SK-N-MC (cell line): ENCODE results near the gene TSR3.

Source experiments
- DNase-seq: peaks from one replicate; pipeline ENCODE4 v3.0.0-alpha.2; 2011; ENCODE audit warnings: low read depth, low spot score
- H3K27ac ChIP-seq: fragments of 200-600 bp; sonication (generic); 2 replicates; pipeline ENCODE4 v1.5.1; 2016; ENCODE audit warnings: mixed run types
- H3K36me3 ChIP-seq: fragments of 200-600 bp; sonication (generic); 2 replicates; pipeline ENCODE4 v1.6.1; 2017; ENCODE audit warnings: antibody characterized with exemption, low read length, mixed read lengths; ENCODE audit not compliant: insufficient read depth
- H3K4me3 ChIP-seq: fragments of 200-600 bp; sonication (generic); 2 replicates; pipeline ENCODE4 v1.5.1; 2016
- H3K9ac ChIP-seq: fragments of 200-600 bp; sonication (generic); 2 replicates; pipeline ENCODE4 v1.8.0; 2017; ENCODE audit warnings: mixed run types, mixed read lengths; ENCODE audit not compliant: insufficient read length
- H3K9me3 ChIP-seq: fragments of 200-600 bp; sonication (generic); 2 replicates; pipeline ENCODE4 v1.6.1; 2017; ENCODE audit warnings: low read depth, mild to moderate bottlenecking, antibody characterized with exemption, low read length, moderate library complexity, mixed read lengths
- EZH2 ChIP-seq: fragments of 200-600 bp; sonication (generic); IDR thresholded peaks from one replicate; pipeline ENCODE4 v1.6.1; 2017; ENCODE audit warnings: antibody characterized with exemption
- FOXP2 ChIP-seq: optimal IDR thresholded peaks from 2 replicates; pipeline ENCODE3; 2011; ENCODE audit warnings: mild to moderate bottlenecking, moderate library complexity; ENCODE audit not compliant: insufficient read depth; ENCODE audit errors: extremely low read length, control extremely low read depth
- POLR2AphosphoS5 ChIP-seq: IDR thresholded peaks from 2 replicates; pipeline ENCODE4 v1.6.1; 2012; ENCODE audit warnings: mild to moderate bottlenecking, low read depth, low read length, borderline replicate concordance

The TSR3 gene

DNA sequence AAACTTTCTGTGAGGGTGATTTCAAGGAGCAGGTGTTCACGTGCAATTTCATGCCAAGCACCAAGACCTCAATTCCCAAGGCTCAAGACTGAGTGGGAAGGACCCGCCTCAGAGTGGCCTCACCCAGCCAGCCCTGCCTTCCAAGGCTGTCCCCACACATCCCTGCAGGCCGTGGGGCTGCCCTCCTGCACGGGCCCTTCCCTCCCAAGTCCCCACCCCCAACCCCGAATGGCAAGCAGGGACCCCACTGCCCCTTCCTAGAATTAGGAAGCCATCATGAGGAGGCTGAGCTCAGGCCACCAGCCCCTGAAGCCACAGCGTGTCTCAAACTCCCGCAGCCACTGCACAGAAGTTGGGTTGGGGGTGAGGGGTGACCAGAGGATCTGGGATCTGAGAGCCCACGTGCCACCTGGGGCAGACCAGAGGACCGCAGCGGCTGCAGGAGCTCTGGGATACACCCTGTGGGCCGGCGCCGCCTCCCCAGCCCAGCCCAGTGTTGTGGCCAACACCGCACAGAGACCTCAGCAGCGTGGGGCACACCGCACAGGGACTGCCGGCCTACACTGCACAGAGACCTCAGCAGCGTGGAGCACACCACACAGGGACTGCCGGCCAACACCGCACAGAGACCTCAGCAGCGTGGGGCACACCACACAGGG lies 20.7 kb upstream of the TSR3 start:
- Histone ChIP-seq H3K9ac (no peak overlapping the region), H3K27ac (no peak overlapping the region), H3K9me3 (no peaks in the 10 kb centered on the region), H3K36me3 (no peaks in the 10 kb centered on the region; the same call in 1 of the 2 replicates), H3K4me3 (no peak overlapping the region)
- no peak for DNase-seq
- no peak for TF ChIP-seq EZH2
- no peak for TF ChIP-seq POLR2AphosphoS5
- no peak for TF ChIP-seq FOXP2

DNA sequence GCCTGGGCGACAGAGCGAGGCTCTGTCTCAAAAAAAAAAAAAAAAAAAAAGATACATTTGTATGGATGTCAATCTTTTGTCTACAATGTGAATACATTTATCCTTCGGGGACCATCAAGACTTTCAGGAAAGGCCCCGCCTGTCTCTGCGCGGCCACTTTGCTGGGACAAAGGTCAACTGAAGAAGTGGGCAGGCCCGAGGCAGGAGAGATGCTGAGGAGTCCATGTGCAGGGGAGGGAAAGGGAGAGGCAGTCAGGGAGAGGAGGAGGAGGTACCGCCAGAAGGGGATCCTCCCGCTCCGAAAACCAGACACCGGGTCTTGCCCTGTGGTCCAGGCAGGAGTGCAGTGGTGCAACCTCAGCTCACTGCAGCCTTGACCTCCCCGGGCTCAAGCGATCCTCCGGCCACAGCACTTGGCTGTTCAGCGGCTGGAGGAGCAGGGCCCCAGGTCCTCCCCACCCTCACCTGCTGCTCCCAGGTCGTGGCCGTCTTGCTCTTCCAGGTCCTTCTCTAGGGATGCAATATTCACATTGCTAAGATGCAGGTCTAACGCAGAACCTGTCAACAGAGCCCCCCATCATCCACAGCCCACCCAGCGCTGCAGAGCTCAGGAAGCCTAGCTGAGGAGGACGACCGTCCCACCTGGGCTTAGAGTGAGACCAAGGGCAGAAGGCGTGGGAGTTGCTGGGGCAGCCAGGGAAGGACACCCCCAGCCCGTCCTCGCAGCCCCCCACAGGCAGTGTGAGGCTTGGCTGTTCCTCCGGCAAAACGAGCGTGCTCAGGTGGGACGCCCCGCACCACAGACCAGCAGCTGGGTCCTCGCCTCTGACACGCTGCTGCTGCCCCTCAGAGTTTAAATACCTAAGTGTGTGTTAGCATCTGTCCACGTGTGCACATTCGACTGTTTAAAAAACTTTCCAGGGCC lies 19.6 kb upstream of the TSR3 start:
- Histone ChIP-seq H3K27ac (no peak overlapping the region), H3K9me3 (no peaks in the 10 kb centered on the region), H3K36me3 (no peaks in the 10 kb centered on the region; the same call in 1 of the 2 replicates), H3K4me3 (no peak overlapping the region), H3K9ac (no peak overlapping the region)
- DNase-seq, result no peak
- TF ChIP-seq EZH2 (no peak), POLR2AphosphoS5 (peak; percentile 12; the same call in 1 of the 2 replicates)

DNA sequence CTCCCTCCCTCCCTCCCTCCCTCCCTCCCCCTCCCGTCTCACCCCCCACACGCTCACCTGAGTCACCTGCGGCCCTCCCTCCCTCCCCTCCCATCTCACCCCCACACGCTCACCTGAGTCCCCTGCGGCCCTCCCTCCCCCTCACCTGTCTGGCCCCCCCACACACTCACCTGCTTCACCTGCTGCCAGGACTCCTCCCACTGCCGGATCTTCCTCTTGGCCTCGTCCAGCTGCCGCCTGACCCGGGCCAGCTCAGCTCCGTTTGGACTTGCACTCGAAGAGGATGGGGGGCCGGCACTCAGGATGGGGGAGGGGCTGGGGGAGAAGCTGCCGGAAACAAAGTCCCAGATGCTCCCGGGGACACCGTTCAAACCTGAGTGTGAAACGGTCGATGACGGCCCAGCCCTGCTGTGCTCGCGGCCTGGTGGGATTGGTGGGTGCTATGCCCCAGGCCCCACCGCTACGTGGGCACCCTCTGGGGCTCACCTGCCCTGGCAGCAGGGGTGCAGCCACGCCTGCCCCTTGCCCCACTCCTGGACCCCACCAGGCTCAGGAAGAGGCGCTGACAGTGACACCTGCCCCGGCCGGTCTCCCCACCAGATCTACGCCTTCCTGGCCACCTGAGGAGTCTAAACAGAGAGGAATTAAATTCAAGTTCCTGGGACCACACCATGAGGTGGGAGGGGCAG lies 16.0 kb upstream of the TSR3 start:
- Histone ChIP-seq H3K9ac (no peak overlapping the region), H3K4me3 (no peak overlapping the region), H3K36me3 (peaks cover 32% of the 10 kb centered on the region; the same call in 1 of the 2 replicates), H3K9me3 (no peaks in the 10 kb centered on the region), H3K27ac (no peak overlapping the region)
- no peak for TF ChIP-seq EZH2
- no peak for TF ChIP-seq FOXP2
- no peak for TF ChIP-seq POLR2AphosphoS5
- DNase-seq, result no peak

DNA sequence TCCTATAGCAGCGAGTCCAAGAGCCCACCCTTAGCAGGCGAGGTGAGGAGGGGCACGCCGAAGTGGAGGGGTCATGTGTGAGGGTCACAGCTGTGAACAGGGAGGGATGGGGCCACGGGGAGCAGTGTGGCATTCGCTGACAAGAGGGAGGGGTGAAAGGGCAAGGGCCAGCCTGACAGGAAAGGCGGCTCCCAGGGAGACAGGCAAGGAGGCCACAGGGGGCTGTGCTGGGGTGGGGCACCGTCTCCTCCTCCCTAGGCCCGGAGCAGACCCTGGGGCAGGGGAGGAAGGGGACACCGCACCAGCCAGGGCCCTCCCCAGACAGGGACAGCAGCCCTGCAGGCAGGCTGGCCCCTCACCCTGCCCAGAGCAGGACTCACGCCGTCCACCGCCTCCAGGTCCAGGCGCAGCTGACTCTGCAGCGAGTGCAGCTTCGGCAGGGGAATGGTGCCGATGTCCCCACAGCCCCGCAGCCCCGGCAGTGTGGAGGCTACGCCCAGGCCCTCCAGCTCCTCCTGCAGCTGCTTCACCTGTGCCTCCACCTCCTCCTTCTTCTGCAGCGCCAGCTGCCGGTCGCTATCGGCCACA lies 15.1 kb upstream of the TSR3 start:
- Histone ChIP-seq H3K36me3 (peaks cover 36% of the 10 kb centered on the region; the same call in 1 of the 2 replicates), H3K4me3 (no peak overlapping the region), H3K9ac (no peak overlapping the region), H3K27ac (no peak overlapping the region), H3K9me3 (no peaks in the 10 kb centered on the region)
- TF ChIP-seq FOXP2, result no peak
- no peak for TF ChIP-seq POLR2AphosphoS5
- TF ChIP-seq EZH2, result no peak
- DNase-seq, result no peak

DNA sequence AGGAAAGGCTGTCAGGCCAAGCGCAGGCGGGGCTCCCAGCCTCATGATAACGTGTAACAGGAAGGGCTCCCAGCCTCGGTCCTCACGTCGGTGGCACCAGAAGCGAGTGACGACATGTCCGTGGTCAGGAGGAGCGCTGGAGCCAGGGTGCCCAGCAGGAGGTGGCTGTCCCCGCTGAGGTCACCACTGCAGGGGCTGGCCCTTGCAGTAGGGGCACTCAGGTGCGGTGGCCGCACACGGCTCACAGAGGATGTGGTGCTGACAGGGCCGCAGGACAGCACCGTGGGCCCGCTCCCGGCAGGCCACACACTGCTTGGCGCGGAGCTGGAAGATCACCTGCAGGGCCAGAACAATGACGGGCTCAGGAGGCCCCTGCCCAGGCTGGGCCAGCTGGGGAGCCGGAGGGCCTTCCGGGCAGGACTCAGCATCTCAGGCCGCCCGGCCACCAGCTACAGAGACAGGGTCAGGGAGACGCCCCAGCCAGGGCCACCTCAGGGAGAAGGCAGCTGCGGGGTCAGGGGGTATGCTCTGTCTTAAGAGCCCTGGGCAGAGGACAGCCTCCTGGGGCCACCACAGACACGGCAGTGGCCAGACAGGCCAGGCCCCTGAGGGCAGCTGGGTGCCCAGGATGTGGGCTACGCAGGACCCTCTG lies 14.5 kb upstream of the TSR3 start:
- H3K36me3 ChIP-seq, result peaks cover 36% of the 10 kb centered on the region; the same call in 1 of the 2 replicates
- H3K4me3 ChIP-seq, result no peak overlapping the region
- H3K9me3 ChIP-seq, result no peaks in the 10 kb centered on the region
- H3K27ac ChIP-seq, result no peak overlapping the region
- H3K9ac ChIP-seq, result no peak overlapping the region
- no peak for DNase-seq
- TF ChIP-seq FOXP2 (no peak), POLR2AphosphoS5 (no peak), EZH2 (no peak)

DNA sequence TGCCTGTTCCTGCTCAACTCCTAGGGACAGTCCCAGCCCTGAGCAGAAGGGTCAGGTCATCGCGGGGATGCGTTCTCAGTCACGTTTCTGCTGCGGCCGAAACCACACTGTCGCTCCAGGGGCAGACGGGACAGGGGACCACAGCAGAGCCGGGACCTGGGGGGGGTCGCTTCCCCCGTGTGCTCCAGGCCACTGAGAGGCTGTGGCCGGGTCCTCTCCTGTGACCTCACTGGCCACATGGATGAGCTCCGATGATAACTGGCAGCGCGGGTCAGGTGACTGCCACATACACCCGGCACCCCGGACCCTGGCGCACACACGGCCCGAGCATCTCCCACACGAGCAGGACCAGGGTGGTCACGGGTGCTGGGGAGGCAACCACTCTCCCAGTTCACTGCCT lies 12.8 kb upstream of the TSR3 start:
- H3K27ac ChIP-seq, result no peak overlapping the region
- peaks cover 39% of the 10 kb centered on the region; the same call in 1 of the 2 replicates for H3K36me3 ChIP-seq
- DNase-seq, result no peak
- no peak for TF ChIP-seq POLR2AphosphoS5
- no peak for TF ChIP-seq FOXP2
- H3K9ac ChIP-seq, result no peak overlapping the region
- H3K9me3 ChIP-seq, result no peaks in the 10 kb centered on the region
- no peak overlapping the region for H3K4me3 ChIP-seq

DNA sequence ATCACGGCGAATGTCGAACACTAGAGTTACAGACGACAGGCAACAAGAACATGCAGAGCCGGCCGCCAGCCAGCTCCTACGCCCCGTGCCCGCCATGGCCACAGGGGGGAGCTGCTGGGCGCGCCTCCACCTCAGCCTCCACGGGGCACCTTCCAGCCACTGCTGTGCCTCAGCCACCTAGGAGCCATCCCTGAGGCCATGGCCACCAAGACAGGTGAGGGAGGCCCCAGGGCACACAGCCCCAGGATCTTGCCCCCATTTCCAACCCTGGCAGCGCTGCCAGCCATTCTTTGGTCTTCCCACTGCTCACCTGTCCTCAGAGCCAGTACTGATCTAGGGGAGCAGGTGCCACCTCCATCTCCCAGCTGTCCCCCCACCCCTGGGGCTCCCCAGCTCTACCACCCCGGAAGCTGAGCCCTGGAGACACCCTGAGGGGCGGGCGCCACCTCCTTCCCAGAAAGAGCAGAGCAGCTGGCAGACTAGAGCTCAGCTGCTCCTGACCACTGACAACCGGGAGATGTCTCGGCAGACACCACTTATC lies 11.9 kb upstream of the TSR3 start:
- H3K36me3 ChIP-seq, result peaks cover 39% of the 10 kb centered on the region; the same call in 1 of the 2 replicates
- no peak overlapping the region for H3K9ac ChIP-seq
- no peak overlapping the region for H3K27ac ChIP-seq
- H3K9me3 ChIP-seq, result no peaks in the 10 kb centered on the region
- TF ChIP-seq EZH2 (no peak), POLR2AphosphoS5 (no peak), FOXP2 (no peak)
- no peak for DNase-seq
- H3K4me3 ChIP-seq, result no peak overlapping the region

DNA sequence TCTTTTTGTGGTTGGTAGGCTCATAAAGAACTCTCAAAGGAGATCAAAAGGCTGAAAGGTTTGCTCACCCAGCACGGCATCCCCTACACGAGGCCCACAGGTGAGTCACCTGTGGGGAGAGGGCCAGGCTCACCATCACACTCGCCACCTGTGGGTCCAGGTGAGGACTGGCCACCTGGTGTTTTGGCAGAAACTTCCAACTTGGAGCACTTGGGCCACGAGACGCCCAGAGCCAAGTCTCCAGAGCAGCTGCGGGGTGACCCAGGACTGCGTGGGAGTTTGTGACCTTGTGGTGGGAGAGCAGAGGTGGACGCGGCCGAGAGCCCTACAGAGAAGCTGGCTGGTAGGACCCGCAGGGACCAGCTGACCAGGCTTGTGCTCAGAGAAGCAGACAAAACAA lies 11.1 kb upstream of the TSR3 start:
- no peaks in the 10 kb centered on the region for H3K9me3 ChIP-seq
- H3K36me3 ChIP-seq, result peaks cover 39% of the 10 kb centered on the region; the same call in 1 of the 2 replicates
- H3K27ac ChIP-seq, result no peak overlapping the region
- no peak overlapping the region for H3K4me3 ChIP-seq
- no peak for DNase-seq
- TF ChIP-seq EZH2, result no peak
- no peak for TF ChIP-seq POLR2AphosphoS5
- TF ChIP-seq FOXP2, result no peak
- H3K9ac ChIP-seq, result no peak overlapping the region
